GM12892 (cell line): ENCODE results near the gene KIAA0825.

Experiments used
- POLR2A ChIP-seq: IDR thresholded peaks from 2 replicates; pipeline ENCODE4 v1.6.1; 2011; ENCODE audit warnings: low read depth, low read length, control low read depth
- POLR2AphosphoS5 ChIP-seq: IDR thresholded peaks from 2 replicates; pipeline ENCODE4 v1.6.1; 2011; ENCODE audit warnings: low read depth, low read length, control low read depth

DNA sequence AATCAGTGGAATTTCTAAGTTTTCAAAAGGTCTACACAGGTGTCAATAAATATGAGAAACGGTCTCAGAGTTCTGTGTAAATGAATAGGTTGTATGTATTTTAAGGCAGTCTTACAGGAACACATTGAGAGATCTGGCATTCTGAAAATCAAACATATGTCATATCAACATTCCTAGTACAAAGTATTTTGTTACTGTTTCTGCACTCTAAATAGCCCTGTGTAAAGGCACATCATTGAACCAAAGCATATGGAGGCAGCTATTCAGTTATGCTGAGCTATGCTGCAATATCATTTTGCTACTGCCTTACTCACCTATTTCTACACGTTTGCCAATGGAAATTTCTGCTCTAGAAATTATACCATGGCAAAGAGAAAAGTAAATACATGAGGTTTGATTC, 379.1 kb downstream of the KIAA0825 start:
- TF ChIP-seq POLR2A (no peak), POLR2AphosphoS5 (no peak)
